ENCODE measurements around the gene OPRL1. TPM values are rescaled to one million over a fixed set of nuclear protein-coding genes. Genes with fewer than 3 reads are reported as not detected.

Gene OPRL1
- total RNA-seq, 1 donor from 2014 or later, result 10.2 TPM

DNA sequence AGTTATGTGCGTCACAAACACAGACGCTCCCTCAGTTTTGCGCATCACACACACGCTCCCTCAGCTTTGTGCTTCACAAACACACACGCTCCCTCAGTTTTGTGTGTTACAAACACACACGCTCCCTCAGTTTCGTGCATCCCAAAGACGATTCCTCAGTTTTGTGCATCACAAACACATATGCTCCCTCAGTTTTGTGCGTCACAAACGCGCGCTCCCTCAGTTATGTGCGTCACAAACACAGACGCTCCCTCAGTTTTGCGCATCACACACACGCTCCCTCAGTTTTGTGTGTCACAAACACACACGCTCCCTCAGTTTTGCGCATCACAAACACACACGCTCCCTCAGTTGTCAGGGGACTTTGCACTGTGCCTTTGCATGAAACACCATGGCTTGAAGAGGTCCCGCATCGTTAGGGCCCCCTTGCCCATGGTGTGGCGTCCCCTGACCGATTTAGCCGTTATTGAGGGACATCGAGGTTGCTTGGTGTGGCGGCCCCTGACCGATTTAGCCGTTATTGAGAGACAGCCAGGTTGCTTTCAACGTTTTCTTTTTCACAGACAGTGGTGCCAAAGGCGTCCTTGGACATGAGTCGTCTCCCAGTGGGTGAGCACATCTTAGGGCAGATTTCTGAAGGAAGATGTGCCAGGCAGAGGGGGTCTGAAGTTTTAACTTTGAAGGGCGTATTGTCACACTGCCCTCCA lies 56.3 kb downstream of the OPRL1 start:
- Mint-ChIP-seq H3K4me3 (ENCODE audit: unreplicated experiment) (no peak overlapping the region), H3K27me3 (ENCODE audit: unreplicated experiment) (peaks cover 2% of the 10 kb centered on the region), H3K36me3 (ENCODE audit: low read depth, unreplicated experiment) (no peaks in the 10 kb centered on the region), H3K27ac (ENCODE audit: unreplicated experiment) (no peak overlapping the region), H3K9me3 (ENCODE audit: unreplicated experiment) (no peaks in the 10 kb centered on the region), H3K4me1 (ENCODE audit: unreplicated experiment) (no peaks in the 10 kb centered on the region)
- TF ChIP-seq, protein P1, sequence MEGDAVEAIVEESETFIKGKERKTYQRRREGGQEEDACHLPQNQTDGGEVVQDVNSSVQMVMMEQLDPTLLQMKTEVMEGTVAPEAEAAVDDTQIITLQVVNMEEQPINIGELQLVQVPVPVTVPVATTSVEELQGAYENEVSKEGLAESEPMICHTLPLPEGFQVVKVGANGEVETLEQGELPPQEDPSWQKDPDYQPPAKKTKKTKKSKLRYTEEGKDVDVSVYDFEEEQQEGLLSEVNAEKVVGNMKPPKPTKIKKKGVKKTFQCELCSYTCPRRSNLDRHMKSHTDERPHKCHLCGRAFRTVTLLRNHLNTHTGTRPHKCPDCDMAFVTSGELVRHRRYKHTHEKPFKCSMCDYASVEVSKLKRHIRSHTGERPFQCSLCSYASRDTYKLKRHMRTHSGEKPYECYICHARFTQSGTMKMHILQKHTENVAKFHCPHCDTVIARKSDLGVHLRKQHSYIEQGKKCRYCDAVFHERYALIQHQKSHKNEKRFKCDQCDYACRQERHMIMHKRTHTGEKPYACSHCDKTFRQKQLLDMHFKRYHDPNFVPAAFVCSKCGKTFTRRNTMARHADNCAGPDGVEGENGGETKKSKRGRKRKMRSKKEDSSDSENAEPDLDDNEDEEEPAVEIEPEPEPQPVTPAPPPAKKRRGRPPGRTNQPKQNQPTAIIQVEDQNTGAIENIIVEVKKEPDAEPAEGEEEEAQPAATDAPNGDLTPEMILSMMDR (IDR thresholded peaks at IDR 0.05; ENCODE audit: unreplicated experiment), result no peak
- DNase-seq (ENCODE audit: low spot score), result no peak

DNA sequence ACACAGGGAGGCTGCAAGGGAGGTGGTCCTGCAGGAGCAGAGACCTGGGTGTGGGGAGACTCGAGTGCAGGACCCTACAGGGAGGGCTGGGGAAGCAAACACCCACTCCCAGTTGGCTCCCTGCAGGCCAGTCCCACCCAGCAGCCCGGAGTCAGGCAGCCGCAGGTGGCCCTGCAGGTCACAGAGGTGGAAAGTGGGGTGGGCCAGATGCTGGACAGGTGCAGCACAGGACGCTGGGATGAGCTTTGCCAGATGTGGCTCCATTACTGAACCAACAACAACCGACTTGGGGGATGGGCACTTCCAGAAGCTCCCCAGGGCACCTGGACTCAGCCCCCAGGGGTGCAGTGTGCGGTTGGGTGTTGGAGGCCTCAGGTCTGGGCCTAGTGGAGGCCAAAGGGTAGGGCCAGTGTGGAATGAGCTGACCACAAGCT lies 57.7 kb downstream of the OPRL1 start:
- no peak for DNase-seq (ENCODE audit: low spot score)
- H3K27ac Mint-ChIP-seq (ENCODE audit: unreplicated experiment), result no peak overlapping the region
- no peaks in the 10 kb centered on the region for H3K9me3 Mint-ChIP-seq (ENCODE audit: unreplicated experiment)
- H3K4me1 Mint-ChIP-seq (ENCODE audit: unreplicated experiment), result no peaks in the 10 kb centered on the region
- H3K36me3 Mint-ChIP-seq (ENCODE audit: low read depth, unreplicated experiment), result no peaks in the 10 kb centered on the region
- no peak overlapping the region for H3K4me3 Mint-ChIP-seq (ENCODE audit: unreplicated experiment)
- H3K27me3 Mint-ChIP-seq (ENCODE audit: unreplicated experiment), result peaks cover 2% of the 10 kb centered on the region
- TF ChIP-seq, protein P1 (IDR thresholded peaks at IDR 0.05; ENCODE audit: unreplicated experiment), result no peak

DNA sequence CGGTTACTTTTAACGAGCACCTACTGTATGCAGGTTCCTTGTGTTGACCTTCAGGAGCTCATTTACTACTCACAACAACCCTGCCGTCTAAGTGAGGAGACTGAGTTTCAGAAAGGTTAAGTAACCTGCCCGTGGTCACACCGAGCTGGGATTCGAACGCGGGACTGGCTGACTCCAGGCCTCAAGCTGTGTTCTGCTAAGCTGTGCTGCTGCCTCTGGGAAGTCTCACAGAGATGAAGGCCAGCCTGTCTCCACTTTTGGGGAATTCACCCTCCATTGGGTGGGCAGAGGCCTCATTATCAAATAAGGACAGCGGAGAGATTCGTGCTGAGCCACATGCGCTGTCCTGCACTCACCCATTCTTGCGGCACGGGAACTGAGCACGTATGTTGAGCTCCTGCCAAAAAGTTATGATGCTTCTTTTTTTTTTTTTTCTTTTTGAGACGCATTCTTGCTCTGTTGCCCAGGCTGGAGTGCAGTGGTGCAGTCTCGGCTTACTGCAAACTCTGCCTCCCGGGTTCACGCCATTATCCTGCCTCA lies 58.5 kb downstream of the OPRL1 start:
- H3K4me3 Mint-ChIP-seq (ENCODE audit: unreplicated experiment), result no peak overlapping the region
- H3K36me3 Mint-ChIP-seq (ENCODE audit: low read depth, unreplicated experiment), result no peaks in the 10 kb centered on the region
- no peaks in the 10 kb centered on the region for H3K4me1 Mint-ChIP-seq (ENCODE audit: unreplicated experiment)
- TF ChIP-seq, protein P1 (IDR thresholded peaks at IDR 0.05; ENCODE audit: unreplicated experiment), result no peak
- DNase-seq (ENCODE audit: low spot score), result no peak
- peaks cover 4% of the 10 kb centered on the region for H3K27me3 Mint-ChIP-seq (ENCODE audit: unreplicated experiment)
- no peak overlapping the region for H3K27ac Mint-ChIP-seq (ENCODE audit: unreplicated experiment)
- no peaks in the 10 kb centered on the region for H3K9me3 Mint-ChIP-seq (ENCODE audit: unreplicated experiment)

DNA sequence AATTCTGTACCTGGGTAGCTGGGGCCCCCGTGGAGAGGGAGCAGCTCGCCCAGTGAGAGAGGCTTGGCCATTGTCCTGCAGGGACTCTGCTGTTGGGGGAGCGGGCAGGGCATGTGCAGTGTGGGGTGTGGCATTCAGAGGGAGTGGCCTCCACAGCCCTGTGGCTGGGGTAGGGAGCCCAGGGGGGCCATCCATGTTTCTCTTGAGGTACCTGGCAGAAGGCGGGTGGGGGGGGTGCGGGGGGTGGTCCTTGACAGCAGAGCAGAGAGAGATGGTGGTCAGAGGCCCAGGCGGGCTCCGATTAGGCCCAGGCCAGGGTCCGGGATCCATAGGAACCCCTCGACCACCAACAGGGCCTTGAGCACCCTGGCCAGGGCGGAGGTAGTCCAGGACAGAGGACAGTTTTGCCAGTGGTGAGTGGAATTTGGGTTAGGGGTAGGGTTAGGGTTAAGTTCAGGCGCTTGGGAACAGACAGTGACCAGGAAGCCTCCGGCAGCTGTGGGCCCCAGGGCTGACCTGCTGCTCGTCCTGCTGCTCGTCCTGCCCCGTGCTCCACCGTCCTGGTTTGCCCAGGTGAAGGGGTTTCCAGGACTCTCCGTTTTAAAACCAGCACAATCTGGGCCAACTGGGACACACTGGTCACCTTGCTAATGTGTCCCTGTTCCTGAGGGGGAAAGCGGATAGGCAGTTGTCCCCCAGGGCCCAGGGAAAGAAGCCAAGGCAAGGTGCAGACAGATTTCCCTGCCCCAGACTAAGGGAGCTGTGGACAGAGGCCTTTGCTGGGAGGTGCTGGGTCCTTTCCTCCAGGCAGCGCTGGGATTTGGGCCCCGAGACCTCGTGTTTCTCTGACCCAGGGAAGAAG lies 59.5 kb downstream of the OPRL1 start:
- Mint-ChIP-seq H3K36me3 (ENCODE audit: low read depth, unreplicated experiment) (peaks cover 3% of the 10 kb centered on the region), H3K27me3 (ENCODE audit: unreplicated experiment) (peaks cover 4% of the 10 kb centered on the region), H3K4me1 (ENCODE audit: unreplicated experiment) (no peaks in the 10 kb centered on the region), H3K27ac (ENCODE audit: unreplicated experiment) (no peak overlapping the region), H3K9me3 (ENCODE audit: unreplicated experiment) (no peaks in the 10 kb centered on the region), H3K4me3 (ENCODE audit: unreplicated experiment) (no peak overlapping the region)
- TF ChIP-seq, protein P1 (IDR thresholded peaks at IDR 0.05; ENCODE audit: unreplicated experiment), result no peak
- DNase-seq (ENCODE audit: low spot score), result no peak

Measured in endothelial cell (in vitro differentiated cells).